Middle frontal gyrus (tissue), 1 donor: ENCODE data around the gene ATOSA.

Experiments used
- DNase-seq: peaks from one replicate; pipeline ENCODE4 v3.0.0-alpha.2; 2015; ENCODE audit warnings: low spot score; ENCODE audit errors: extremely low spot score

Gene ATOSA

DNA sequence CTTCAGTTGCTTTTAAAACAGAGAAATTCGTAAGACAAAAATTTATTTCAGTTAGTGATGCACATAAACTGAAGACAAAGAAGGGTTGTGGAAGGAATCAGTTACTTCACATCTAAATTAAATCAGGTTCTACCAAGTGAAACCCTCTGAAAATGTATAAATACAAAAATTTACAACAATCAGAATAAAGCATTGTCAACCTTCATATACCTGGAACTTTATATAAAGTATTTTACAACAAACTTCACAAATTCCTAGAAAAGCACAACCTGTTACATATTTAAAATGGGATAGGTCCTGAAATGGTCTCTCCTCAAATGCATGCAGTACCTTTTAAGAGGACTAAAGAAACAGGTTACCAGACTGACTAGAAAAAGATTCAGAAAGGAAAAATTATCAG, 26.9 kb downstream of the ATOSA start:
- no peak for DNase-seq

- peak; percentile 65 for DNase-seq
Measured at GRCh38 chr15:52651868-52652267, 27.3 kb downstream of the ATOSA start.

GRCh38 chr15:52651114-52651513, 28.1 kb downstream of the ATOSA start:
- DNase-seq: no peak

DNA sequence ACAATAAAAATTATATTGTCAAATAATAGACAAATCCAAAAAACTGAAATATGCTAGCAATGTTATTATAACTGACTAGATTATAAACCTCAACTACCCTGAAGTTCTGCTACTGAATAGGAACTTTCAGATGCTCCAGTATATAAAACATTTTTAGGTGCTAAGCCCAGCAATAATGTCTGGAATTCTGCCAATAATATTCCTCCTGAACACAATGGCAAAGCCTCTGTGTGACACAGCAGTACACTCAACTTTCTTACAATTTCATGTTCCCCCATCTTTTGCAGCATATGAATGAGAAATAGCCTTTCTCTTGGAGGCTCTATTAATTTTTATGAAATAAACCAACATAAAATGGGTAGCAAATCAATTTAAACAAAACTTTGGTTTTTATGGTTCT, 29.5 kb downstream of the ATOSA start:
- no peak for DNase-seq

DNA sequence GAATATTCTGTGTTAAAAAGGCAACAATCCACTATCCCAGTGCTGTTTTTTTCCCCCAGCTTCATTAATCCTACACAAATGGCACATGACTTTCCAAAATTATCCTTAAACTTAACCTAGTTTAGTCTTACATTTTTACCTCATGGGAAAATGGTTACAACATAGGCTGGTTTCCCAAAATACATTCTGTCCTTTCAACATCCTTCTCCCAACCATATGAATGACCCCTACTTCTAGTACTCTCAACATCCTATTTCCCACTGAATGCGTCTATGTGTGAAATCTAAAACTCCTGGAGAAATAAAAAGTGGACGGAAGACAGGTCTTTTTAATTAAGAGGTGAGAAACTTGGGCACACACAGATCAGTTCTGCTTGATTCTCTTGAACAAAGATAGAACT, 33.3 kb downstream of the ATOSA start:
- no peak for DNase-seq

DNA sequence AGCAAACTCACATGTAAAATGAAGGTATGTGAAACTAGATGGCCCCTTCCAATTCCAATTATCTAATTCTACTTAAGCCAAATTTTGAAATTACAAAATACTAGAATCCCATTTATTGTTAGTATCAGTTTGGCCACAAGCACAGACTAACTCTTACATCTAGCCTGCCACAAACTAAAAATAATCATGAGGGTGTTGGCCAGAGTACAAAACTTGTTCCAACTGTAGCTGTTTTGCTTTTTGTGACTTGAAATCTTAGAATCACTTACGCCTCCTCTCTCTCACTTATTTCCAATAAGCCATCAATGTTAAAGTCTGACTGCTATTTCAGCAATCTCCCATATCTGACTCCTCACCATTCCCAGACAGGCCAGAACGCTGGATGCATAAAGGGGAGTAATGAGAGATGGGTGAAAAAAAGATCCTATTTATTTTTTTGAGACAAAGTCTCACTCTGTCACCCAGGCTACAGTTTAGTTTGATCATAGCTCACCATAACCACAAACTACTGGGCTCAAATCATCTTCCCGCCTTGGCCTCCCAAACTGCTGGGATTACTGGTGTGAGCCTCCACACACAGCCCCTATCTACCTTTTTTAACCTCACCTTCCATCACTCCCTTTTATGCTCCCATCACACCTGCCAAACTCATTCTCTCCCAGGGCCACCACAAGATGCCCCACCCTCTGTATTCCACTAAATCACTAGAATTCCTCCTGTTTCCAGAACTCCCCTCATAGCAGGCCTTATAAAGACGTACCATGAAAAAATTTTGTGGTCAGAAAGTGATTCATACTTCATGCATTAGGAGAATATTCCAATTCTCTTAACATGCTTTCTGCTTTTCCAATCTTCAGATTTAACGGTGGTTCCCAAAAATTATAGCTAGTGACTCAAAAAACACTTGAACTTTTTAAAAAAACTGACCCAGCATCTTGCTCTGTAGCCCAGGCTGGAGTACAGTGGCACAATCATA, 36.5 kb downstream of the ATOSA start:
- no peak for DNase-seq

DNA sequence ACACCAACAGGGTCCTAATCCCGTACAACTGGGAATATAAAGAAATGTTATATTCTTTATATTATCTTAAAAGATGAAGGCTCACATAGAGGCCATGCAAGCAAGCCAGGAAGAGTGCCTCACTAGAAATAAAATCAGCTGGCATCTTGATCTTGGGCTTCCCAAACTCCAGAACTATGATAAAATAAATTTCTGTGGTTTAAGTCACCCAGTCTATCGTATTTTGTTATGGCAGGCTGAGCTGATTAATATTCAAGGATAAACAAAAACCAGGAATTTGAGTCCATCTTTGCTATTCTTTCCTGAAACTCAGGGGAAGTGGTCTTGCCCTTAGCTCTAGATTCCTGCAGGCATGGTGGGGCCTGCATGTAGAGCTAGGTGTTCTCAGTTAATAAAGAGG, 42.7 kb downstream of the ATOSA start:
- DNase-seq: no peak

DNA sequence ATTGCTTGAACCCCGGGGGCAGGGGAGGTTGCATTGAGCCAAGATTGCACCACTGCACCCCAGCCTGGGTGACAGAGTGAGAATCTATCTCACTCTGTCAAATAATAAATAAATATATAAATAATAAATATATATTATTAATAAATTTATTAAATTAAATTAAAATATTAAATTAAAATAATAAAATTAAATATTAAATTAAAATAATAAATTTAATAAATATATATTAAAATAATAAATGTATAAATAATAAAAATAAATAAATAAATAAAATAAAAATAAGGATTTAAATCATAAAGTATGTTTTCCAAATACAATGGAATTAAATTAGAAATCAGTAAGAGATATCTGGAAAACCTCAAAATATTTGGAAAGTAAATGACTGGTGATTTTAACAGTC, 43.3 kb downstream of the ATOSA start:
- no peak for DNase-seq
